Type B pancreatic cell (in vitro differentiated cells): ENCODE measurements around the gene RNF187. TPM values are rescaled to one million over a fixed set of nuclear protein-coding genes. Genes with fewer than 3 reads are reported as not detected.

Source experiments
- DNase-seq: peaks from one replicate; pipeline ENCODE4 v3.0.0; 2021; ENCODE audit warnings: mixed read lengths; ENCODE audit not compliant: unreplicated experiment; ENCODE audit errors: extremely low spot score
- H3K27ac Mint-ChIP-seq: 2 replicates; pipeline ENCODE4 v1.8.0; 2021; ENCODE audit warnings: mild to moderate bottlenecking, mixed read lengths
- H3K27me3 Mint-ChIP-seq: 2 replicates; pipeline ENCODE4 v1.8.0; 2021; ENCODE audit warnings: mixed read lengths
- H3K36me3 Mint-ChIP-seq: 2 replicates; pipeline ENCODE4 v1.8.0; 2021; ENCODE audit warnings: mixed read lengths
- H3K4me1 Mint-ChIP-seq: one replicate; pipeline ENCODE4 v1.8.0; 2021; ENCODE audit warnings: mixed read lengths; ENCODE audit not compliant: unreplicated experiment
- H3K4me3 Mint-ChIP-seq: 2 replicates; pipeline ENCODE4 v1.8.0; 2021; ENCODE audit warnings: mild to moderate bottlenecking, mixed read lengths
- H3K9me3 Mint-ChIP-seq: 2 replicates; pipeline ENCODE4 v1.8.0; 2021; ENCODE audit warnings: mixed read lengths
- CTCF ChIP-seq: fragments of 200-600 bp; sonication (generic); conservative IDR thresholded peaks from 2 replicates; pipeline ENCODE4 v1.5.0; 2021; ENCODE audit warnings: antibody characterized with exemption, mild to moderate bottlenecking
- total RNA-seq: library from RNA; stranded (reverse); gene quantifications from 2 replicates; pipeline ENCODE4 v1.2.1, GENCODE V29; 2021; ENCODE audit warnings: low replicate concordance

Gene RNF187
- total RNA-seq, 1 donor from 2014 or later, result 117 TPM

DNA sequence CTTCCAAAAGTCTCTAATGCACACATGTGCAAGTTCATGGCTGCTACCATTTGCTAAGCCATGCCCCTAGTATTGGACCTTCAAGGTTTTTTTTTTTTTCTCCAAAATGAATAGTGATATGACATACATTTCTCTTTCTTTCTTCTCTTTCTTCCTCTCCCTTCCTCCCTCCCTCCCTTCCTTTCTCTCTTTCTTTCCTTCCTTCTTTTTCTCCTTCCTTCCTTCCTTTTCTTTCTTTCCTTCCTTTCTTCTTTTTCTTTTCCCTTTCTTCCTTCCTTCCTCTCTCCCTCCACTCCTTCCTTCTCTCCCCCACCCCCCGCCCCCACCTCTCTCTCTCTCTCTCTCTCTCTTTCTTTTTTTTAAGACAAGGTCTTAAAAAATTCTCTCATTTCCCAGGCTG lies 3.4 kb upstream of the RNF187 start:
- H3K27ac Mint-ChIP-seq, result no peak overlapping the region
- H3K27me3 Mint-ChIP-seq, result peaks cover 7% of the 10 kb centered on the region
- no peak for TF ChIP-seq CTCF
- H3K36me3 Mint-ChIP-seq, result no peaks in the 10 kb centered on the region
- no peaks in the 10 kb centered on the region for H3K9me3 Mint-ChIP-seq
- no peak for DNase-seq
- no peak overlapping the region for H3K4me3 Mint-ChIP-seq
- peaks cover 8% of the 10 kb centered on the region for H3K4me1 Mint-ChIP-seq

- Mint-ChIP-seq H3K4me1 (peaks cover 5% of the 10 kb centered on the region), H3K27me3 (no peaks in the 10 kb centered on the region), H3K27ac (peak overlapping the region; percentile 100), H3K36me3 (peaks cover 8% of the 10 kb centered on the region), H3K9me3 (no peaks in the 10 kb centered on the region), H3K4me3 (peak overlapping the region; percentile 97)
- peak; percentile 94 for DNase-seq
- TF ChIP-seq CTCF, result no peak
Observed at GRCh38 chr1:228486596-228487335, 416 bp upstream of the RNF187 start.

DNA sequence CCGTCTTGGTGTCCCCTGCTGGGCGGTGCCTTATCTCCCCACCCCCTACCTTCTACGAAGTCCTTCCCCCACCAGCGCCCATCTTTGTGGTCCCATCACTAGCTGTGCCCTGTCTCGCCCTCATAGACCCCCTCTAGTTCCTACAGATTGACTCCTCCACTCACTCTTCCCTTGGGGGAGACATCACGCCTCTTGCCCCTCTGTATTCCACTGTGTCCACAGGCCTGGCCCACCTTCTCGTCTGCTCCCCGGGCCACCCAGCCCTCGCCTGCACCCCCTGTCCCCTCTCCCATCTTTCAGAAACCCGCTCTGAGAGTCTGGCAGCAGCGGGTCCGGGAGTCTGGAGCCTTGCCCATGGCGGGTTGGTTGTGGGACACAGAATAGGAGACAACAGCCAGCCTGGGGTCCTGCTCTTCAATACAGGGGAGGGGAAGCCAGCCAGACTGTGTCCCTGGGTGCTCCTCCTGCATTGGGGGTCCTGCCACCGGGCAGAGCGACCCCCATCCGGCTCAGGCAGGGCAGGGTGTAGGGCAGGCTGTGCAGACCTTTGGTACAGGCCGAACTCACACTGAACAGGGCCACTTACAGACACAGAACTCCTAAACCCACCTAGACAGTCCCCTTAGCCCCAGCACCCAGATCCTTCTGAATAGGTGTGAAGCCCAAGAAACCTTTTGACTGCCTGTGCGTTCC lies 1.1 kb downstream of the RNF187 start:
- H3K4me3 Mint-ChIP-seq, result peak overlapping the region; percentile 91
- no peak for DNase-seq
- peak overlapping the region; percentile 78 for H3K27ac Mint-ChIP-seq
- H3K27me3 Mint-ChIP-seq, result no peaks in the 10 kb centered on the region
- H3K36me3 Mint-ChIP-seq, result peaks cover 10% of the 10 kb centered on the region
- H3K9me3 Mint-ChIP-seq, result no peaks in the 10 kb centered on the region
- H3K4me1 Mint-ChIP-seq, result peaks cover 5% of the 10 kb centered on the region
- no peak for TF ChIP-seq CTCF

GRCh38 chr1:228488818-228489674 lies 1.9 kb downstream of the RNF187 start:
- Mint-ChIP-seq H3K27ac (peak overlapping the region; percentile 39), H3K9me3 (no peaks in the 10 kb centered on the region), H3K27me3 (no peaks in the 10 kb centered on the region), H3K4me3 (peak overlapping the region; percentile 91), H3K4me1 (peaks cover 5% of the 10 kb centered on the region), H3K36me3 (peaks cover 14% of the 10 kb centered on the region)
- no peak for DNase-seq
- no peak for TF ChIP-seq CTCF

DNA sequence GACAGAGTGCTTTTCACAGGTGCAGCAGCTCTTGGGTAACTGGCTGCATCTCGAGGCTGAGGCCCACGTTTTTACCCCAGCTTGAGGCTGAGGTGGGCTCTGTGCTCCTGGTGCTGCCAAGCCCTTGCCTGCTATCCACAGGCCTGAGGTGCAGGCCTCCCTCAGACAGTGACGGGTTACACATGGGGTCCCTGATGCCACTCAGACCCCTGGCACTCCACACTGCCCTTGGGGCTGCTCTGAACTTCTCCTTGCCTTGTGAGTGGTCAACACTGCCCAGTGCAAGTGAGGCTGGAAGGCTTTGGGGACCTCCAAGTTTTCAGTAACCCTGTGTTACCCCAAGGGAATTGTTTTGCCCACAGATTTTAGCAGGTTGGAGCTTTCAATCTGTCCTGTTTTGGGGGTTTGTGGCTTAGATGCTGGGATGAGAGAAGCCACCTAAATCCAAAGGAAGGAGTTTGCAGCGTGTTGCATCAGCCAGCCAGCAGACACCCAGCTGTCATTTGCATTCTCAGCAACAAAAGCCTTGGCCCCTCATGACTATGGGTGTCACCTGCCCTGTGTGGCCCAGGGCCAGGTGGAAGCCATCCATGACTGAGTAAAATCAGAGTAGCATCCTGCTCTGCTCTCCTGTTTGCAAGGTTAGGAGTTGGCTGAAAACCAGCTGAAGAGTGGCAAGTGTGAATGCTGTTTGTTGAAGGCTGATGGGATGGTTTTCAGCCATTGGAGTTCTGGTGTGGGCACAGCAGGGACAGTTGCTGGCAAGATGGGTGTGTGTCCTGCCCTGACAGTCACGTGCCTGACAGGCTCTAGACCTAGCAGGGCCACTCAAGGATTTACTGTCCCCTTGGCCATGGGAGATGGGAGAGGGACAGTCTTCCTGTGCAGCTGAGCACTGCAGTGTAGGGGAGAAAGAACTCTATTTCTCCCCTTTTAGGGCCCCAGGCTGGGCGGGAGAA lies 3.2 kb downstream of the RNF187 start:
- Mint-ChIP-seq H3K36me3 (peaks cover 20% of the 10 kb centered on the region), H3K27me3 (no peaks in the 10 kb centered on the region), H3K4me3 (peak overlapping the region; percentile 70), H3K9me3 (no peaks in the 10 kb centered on the region), H3K27ac (no peak overlapping the region), H3K4me1 (peaks cover 5% of the 10 kb centered on the region)
- DNase-seq, result no peak
- no peak for TF ChIP-seq CTCF
